Type B pancreatic cell (in vitro differentiated cells): Measurements from ENCODE around the gene UTS2B. TPM values are rescaled to one million over a fixed set of nuclear protein-coding genes. Genes with fewer than 3 reads are reported as not detected.

Experiments
- DNase-seq: peaks from one replicate; pipeline ENCODE4 v3.0.0; 2021; ENCODE audit warnings: mixed read lengths; ENCODE audit not compliant: unreplicated experiment; ENCODE audit errors: extremely low spot score
- H3K27ac Mint-ChIP-seq: 2 replicates; pipeline ENCODE4 v1.8.0; 2021; ENCODE audit warnings: mild to moderate bottlenecking, mixed read lengths
- H3K27me3 Mint-ChIP-seq: 2 replicates; pipeline ENCODE4 v1.8.0; 2021; ENCODE audit warnings: mixed read lengths
- H3K36me3 Mint-ChIP-seq: 2 replicates; pipeline ENCODE4 v1.8.0; 2021; ENCODE audit warnings: mixed read lengths
- H3K4me1 Mint-ChIP-seq: one replicate; pipeline ENCODE4 v1.8.0; 2021; ENCODE audit warnings: mixed read lengths; ENCODE audit not compliant: unreplicated experiment
- H3K4me3 Mint-ChIP-seq: 2 replicates; pipeline ENCODE4 v1.8.0; 2021; ENCODE audit warnings: mild to moderate bottlenecking, mixed read lengths
- H3K9me3 Mint-ChIP-seq: 2 replicates; pipeline ENCODE4 v1.8.0; 2021; ENCODE audit warnings: mixed read lengths
- total RNA-seq: library from RNA; stranded (reverse); gene quantifications from 2 replicates; pipeline ENCODE4 v1.2.1, GENCODE V29; 2021; ENCODE audit warnings: low replicate concordance
- TF ChIP-seq, protein P1 (sequence below): fragments of 200-600 bp; sonication (generic); conservative IDR thresholded peaks from 2 replicates; pipeline ENCODE4 v1.5.0; 2021; ENCODE audit warnings: antibody characterized with exemption, mild to moderate bottlenecking

Gene UTS2B
- total RNA-seq, 1 donor from 2014 or later = 0.58 TPM

DNA sequence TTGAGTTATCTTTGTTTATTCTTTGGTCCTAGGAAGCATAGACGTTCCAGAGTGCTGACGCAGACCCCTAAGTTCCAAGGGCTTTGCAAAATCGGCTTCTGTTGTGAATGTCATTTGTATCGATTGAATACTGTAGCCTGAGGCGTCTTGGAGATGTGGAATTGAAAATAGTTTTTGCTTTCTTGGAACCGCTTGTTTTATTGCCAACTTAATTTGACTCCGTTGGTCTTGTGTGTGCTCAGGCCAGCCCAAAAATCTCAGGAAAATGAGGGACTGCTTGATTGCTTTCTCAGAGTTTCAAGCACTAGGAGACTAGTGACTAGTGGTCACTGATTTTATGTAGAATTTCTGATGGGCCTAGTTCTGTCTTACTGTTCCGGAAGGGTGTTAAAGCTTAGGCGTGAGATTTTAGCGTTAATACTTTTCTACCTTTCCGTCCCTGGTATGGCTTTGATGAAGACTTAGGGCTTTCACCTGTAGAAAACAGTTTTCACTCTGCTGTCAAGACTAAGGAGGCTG lies 263 bp upstream of the UTS2B start:
- no peak for DNase-seq
- Mint-ChIP-seq H3K27ac (peak overlapping the region; percentile 96), H3K4me1 (peaks cover 36% of the 10 kb centered on the region), H3K4me3 (peak overlapping the region; percentile 95), H3K9me3 (no peaks in the 10 kb centered on the region), H3K27me3 (no peaks in the 10 kb centered on the region), H3K36me3 (no peaks in the 10 kb centered on the region)
- TF ChIP-seq, protein P1, sequence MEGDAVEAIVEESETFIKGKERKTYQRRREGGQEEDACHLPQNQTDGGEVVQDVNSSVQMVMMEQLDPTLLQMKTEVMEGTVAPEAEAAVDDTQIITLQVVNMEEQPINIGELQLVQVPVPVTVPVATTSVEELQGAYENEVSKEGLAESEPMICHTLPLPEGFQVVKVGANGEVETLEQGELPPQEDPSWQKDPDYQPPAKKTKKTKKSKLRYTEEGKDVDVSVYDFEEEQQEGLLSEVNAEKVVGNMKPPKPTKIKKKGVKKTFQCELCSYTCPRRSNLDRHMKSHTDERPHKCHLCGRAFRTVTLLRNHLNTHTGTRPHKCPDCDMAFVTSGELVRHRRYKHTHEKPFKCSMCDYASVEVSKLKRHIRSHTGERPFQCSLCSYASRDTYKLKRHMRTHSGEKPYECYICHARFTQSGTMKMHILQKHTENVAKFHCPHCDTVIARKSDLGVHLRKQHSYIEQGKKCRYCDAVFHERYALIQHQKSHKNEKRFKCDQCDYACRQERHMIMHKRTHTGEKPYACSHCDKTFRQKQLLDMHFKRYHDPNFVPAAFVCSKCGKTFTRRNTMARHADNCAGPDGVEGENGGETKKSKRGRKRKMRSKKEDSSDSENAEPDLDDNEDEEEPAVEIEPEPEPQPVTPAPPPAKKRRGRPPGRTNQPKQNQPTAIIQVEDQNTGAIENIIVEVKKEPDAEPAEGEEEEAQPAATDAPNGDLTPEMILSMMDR = no peak

DNA sequence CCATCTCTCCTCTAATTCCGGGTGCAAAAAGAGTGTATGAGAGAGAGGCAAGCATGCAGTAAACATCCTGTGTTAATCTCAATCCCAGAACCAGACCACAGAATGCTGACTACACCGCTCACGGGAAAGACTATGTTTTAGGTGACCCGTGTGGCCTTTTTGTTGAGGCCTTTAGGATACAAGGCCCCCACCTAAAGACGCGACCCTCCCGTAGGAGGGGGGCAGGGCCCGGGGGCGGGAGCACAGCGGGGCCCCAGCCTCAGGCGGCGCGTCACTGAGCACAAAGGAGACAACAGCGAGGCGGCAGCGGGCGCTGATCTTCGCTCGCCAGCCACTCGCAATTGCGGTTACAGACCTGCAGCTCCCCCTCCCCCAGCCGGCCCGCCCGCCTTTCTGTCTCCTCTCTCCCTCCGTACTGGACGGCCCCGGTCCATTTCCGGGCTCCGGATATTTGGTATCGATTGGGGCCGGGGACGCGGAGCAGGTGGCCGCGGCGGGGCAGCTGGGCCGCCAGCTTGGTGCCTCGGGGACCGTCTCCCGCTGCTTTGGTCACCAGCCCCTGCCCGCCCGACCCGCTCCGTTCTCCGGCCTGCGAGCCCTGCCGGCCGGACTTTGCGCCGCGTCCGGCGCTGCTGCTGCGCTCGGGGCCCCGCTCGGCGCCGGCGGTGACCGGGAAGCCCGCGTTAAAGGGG lies 1.2 kb downstream of the UTS2B start, which contains the start of gene CCDC50:
Gene CCDC50, plus strand, starts transcription at position 433 of the 692 bp plus-strand sequence. CDS start 281 bp downstream, outside the sequence.
- H3K27me3 Mint-ChIP-seq = no peaks in the 10 kb centered on the region
- DNase-seq = peak; percentile 85
- H3K9me3 Mint-ChIP-seq = no peaks in the 10 kb centered on the region
- peak within 1 kb of the TSS; percentile 96 for H3K27ac Mint-ChIP-seq
- no peaks in the 10 kb centered on the region for H3K36me3 Mint-ChIP-seq
- peak within 1 kb of the TSS; percentile 95 for H3K4me3 Mint-ChIP-seq
- TF ChIP-seq, protein P1 = peak; percentile 46
- peaks cover 31% of the 10 kb centered on the region for H3K4me1 Mint-ChIP-seq

DNA sequence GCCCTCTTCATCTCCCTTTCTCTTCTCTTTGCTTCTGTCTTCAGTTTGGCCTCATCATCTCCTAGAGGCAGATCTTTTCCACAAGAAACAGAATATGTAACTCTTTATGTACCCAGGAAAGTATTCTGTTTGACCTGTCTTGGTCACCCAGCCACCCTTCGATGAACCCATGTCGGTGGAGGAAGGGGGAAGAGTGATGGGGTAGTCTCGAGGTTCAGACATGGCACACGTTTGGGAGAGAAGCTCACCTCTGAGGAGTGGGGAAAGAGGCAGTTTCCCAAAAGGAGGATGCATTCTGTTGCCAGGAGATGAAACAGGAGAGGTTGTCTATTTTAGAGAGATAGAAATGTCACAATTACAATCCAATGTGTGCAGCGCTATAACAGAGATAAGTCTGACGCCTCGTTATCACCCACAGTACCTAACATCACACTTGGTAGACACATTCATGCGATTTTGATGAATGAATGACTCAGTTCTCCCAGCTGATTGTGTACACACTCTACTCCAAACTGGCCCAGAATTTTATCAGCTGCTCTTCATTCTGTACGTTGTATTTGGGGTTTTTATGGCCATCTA lies 1.9 kb downstream of the UTS2B start:
- Mint-ChIP-seq H3K27me3 (no peaks in the 10 kb centered on the region), H3K36me3 (no peaks in the 10 kb centered on the region), H3K9me3 (no peaks in the 10 kb centered on the region), H3K4me3 (peak overlapping the region; percentile 95), H3K27ac (peak overlapping the region; percentile 88), H3K4me1 (peaks cover 31% of the 10 kb centered on the region)
- TF ChIP-seq, protein P1 = no peak
- DNase-seq = no peak

DNA sequence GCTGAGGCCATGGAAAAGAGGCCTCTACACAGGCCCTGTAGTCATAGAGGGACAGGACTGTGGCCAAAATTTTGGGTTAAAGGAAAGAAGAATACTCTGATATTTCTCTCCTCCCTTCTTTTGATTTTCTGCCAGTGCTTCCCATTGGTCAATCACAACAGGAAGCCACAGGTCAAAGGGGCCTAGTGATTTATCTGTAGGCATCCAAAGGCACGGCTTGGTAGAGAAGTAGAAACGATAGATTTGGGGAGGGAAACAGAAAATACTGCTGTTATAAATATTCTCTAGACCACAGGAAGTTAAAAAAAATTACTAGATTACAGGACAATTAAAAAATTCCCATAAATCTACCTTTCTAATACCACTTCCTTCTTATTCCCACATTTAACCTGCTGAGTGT lies 2.8 kb downstream of the UTS2B start:
- TF ChIP-seq, protein P1 = no peak
- no peak overlapping the region for H3K27ac Mint-ChIP-seq
- DNase-seq = no peak
- H3K9me3 Mint-ChIP-seq = no peaks in the 10 kb centered on the region
- peaks cover 26% of the 10 kb centered on the region for H3K4me1 Mint-ChIP-seq
- H3K4me3 Mint-ChIP-seq = no peak overlapping the region
- no peaks in the 10 kb centered on the region for H3K27me3 Mint-ChIP-seq
- H3K36me3 Mint-ChIP-seq = no peaks in the 10 kb centered on the region

DNA sequence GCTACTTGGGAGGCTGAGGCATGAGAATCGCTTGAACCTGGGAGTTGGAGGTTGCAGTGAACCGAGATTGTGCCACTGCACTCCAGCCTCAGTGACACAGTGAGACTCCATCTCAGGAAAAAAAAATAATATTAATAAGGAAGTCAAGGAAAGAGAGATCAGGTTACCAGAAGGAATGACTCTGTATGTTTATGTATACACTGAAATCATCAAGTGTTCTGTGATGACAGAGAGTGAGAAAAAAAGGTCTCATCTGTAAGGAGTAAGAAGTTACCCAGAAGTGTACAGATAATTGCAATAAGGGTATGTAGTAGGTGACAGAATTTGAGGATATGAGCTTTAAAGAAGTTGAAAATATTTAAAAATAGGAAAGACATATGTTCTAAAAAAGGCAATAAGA lies 5.4 kb downstream of the UTS2B start:
- no peaks in the 10 kb centered on the region for H3K27me3 Mint-ChIP-seq
- DNase-seq = no peak
- no peak overlapping the region for H3K4me3 Mint-ChIP-seq
- no peaks in the 10 kb centered on the region for H3K9me3 Mint-ChIP-seq
- H3K36me3 Mint-ChIP-seq = no peaks in the 10 kb centered on the region
- no peak overlapping the region for H3K27ac Mint-ChIP-seq
- H3K4me1 Mint-ChIP-seq = peaks cover 9% of the 10 kb centered on the region
- TF ChIP-seq, protein P1 = no peak
